NT2/D1 (cell line): ENCODE data around the gene GNB1.

ENCODE experiments used
- SUZ12 ChIP-seq: IDR thresholded peaks from 2 replicates; pipeline ENCODE4 v1.6.1; 2011; ENCODE audit not compliant: insufficient read length, insufficient read depth; ENCODE audit errors: extremely low read depth
- YY1 ChIP-seq: IDR thresholded peaks from 2 replicates; pipeline ENCODE4 v1.6.1; 2011; ENCODE audit not compliant: insufficient read length, insufficient read depth
- ZNF274 ChIP-seq: IDR thresholded peaks from 2 replicates; pipeline ENCODE4 v1.6.1; 2011; ENCODE audit warnings: mild to moderate bottlenecking, low read depth, low read length

GRCh38 chr1:1901641-1902294, 10.9 kb upstream of the GNB1 start:
- TF ChIP-seq YY1: no peak
- TF ChIP-seq SUZ12: no peak
- TF ChIP-seq ZNF274: no peak
